Measurements from ENCODE around the gene GDPD2.

Gene GDPD2

GRCh38 chrX:70454441-70455365 is 31.6 kb downstream of the GDPD2 start:
- ChIA-PET CTCF (no interaction called here), POLR2A (ENCODE audit: low non-redundant PET) (no interaction called here)
- peak; percentile 89 for DNase-seq (ENCODE audit: low spot score)
- peak; percentile 51 for TF ChIP-seq CTCF (conservative IDR thresholded peaks at IDR 0.05; ENCODE audit: low read depth)
- H3K27ac ChIP-seq, result peak overlapping the region; percentile 68

- ChIA-PET CTCF (interaction anchor here (0.6 kb wide), 1 partner anchor 115 kb away, joined by 3 read pairs; no protein-coding TSS in a partner anchor), POLR2A (ENCODE audit: low non-redundant PET) (no interaction called here)
- peak overlapping the region; percentile 68 for H3K27ac ChIP-seq
- no peak for TF ChIP-seq CTCF (conservative IDR thresholded peaks at IDR 0.05; ENCODE audit: low read depth)
- no peak for DNase-seq (ENCODE audit: low spot score)
Observed at GRCh38 chrX:70455366-70456202, 32.5 kb downstream of the GDPD2 start.

GRCh38 chrX:70456256-70456655 is 33.1 kb downstream of the GDPD2 start:
- ChIA-PET CTCF (no interaction called here), POLR2A (ENCODE audit: low non-redundant PET) (no interaction called here)
- H3K27ac ChIP-seq, result no peak overlapping the region
- no peak for TF ChIP-seq CTCF (conservative IDR thresholded peaks at IDR 0.05; ENCODE audit: low read depth)
- DNase-seq (ENCODE audit: low spot score), result no peak

- POLR2A ChIA-PET (ENCODE audit: low non-redundant PET), result no interaction called here
- TF ChIP-seq CTCF (conservative IDR thresholded peaks at IDR 0.05; ENCODE audit: low read depth), result no peak
- CTCF ChIA-PET, result no interaction called here
- no peak overlapping the region for H3K27ac ChIP-seq
- DNase-seq (ENCODE audit: low spot score), result no peak
Observed at GRCh38 chrX:70461026-70461425, 37.9 kb downstream of the GDPD2 start.

- H3K27ac ChIP-seq, result no peak overlapping the region
- POLR2A ChIA-PET (ENCODE audit: low non-redundant PET), result no interaction called here
- no peak for TF ChIP-seq CTCF (conservative IDR thresholded peaks at IDR 0.05; ENCODE audit: low read depth)
- CTCF ChIA-PET, result interaction anchor here (0.7 kb wide), 1 partner anchor 31 kb away, joined by 7 read pairs; no protein-coding TSS in a partner anchor
- no peak for DNase-seq (ENCODE audit: low spot score)
Observed at GRCh38 chrX:70464051-70464450, 40.9 kb downstream of the GDPD2 start.

- no peak for TF ChIP-seq CTCF (conservative IDR thresholded peaks at IDR 0.05; ENCODE audit: low read depth)
- DNase-seq (ENCODE audit: low spot score), result no peak
- POLR2A ChIA-PET (ENCODE audit: low non-redundant PET), result no interaction called here
- CTCF ChIA-PET, result no interaction called here
- no peak overlapping the region for H3K27ac ChIP-seq
Observed at GRCh38 chrX:70466968-70467367, 43.9 kb downstream of the GDPD2 start.
